ENCODE data around the gene DYNLL1.

DYNLL1 gene

DNA sequence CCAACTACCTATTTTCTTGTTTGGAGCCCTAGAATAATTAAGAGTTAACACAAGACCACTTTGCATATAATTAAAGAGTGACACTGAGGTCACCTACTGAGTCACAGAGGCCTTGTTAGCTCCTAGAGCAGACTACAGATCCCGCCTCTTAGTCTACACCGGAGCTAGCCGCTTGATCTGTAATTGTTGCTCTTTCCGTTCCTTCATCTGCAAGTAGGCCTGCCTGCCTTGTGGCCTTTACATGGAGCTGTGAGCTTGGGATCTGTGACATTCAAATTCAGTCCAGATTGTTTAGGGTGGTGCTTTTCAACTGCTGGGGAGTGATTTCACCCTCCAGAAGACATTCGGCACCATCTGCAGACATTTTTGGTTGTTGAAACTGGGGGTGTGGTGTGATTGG lies 5.6 kb upstream of the DYNLL1 start:
- Histone ChIP-seq H3K36me3 (ENCODE audit: insufficient read depth, low read length) (peaks cover 5% of the 10 kb centered on the region; the same call in 1 of the 2 replicates), H3K9ac (ENCODE audit: low read depth, low read length) (no peak overlapping the region), H3K4me3 (ENCODE audit: low read depth in 1 of 2, low read length in 2 of 2) (no peak overlapping the region), H3K4me1 (ENCODE audit: insufficient read depth, low read length) (peaks cover 10% of the 10 kb centered on the region), H4K20me1 (ENCODE audit: insufficient read depth, low read length) (no peaks in the 10 kb centered on the region), H3K9me3 (ENCODE audit: insufficient read depth, low read length, severe bottlenecking) (no peaks in the 10 kb centered on the region), H3K27ac (ENCODE audit: low read length) (no peak overlapping the region), H2AFZ (ENCODE audit: low read depth, low read length) (no peak overlapping the region), H3K79me2 (ENCODE audit: insufficient read depth, low read length) (peaks cover 6% of the 10 kb centered on the region), H3K4me2 (ENCODE audit: insufficient read depth, low read length) (no peak overlapping the region), H3K27me3 (ENCODE audit: insufficient read depth, low read length, poor library complexity) (no peaks in the 10 kb centered on the region)
- ATAC-seq (ENCODE audit: insufficient read depth, low read depth) (no peak), DNase-seq (no peak)
- TF ChIP-seq EZH2 (IDR thresholded peaks at IDR 0.05; ENCODE audit: borderline replicate concordance, low read depth, low read length, severe bottlenecking), result no peak
- TF ChIP-seq, protein P1, sequence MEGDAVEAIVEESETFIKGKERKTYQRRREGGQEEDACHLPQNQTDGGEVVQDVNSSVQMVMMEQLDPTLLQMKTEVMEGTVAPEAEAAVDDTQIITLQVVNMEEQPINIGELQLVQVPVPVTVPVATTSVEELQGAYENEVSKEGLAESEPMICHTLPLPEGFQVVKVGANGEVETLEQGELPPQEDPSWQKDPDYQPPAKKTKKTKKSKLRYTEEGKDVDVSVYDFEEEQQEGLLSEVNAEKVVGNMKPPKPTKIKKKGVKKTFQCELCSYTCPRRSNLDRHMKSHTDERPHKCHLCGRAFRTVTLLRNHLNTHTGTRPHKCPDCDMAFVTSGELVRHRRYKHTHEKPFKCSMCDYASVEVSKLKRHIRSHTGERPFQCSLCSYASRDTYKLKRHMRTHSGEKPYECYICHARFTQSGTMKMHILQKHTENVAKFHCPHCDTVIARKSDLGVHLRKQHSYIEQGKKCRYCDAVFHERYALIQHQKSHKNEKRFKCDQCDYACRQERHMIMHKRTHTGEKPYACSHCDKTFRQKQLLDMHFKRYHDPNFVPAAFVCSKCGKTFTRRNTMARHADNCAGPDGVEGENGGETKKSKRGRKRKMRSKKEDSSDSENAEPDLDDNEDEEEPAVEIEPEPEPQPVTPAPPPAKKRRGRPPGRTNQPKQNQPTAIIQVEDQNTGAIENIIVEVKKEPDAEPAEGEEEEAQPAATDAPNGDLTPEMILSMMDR (IDR thresholded peaks at IDR 0.05; ENCODE audit: borderline replicate concordance, extremely low read depth, low read length, poor library complexity, severe bottlenecking), result no peak

GRCh38 chr12:120490833-120491512 lies 4.9 kb upstream of the DYNLL1 start:
- H3K27me3 ChIP-seq (ENCODE audit: insufficient read depth, low read length, poor library complexity), result no peaks in the 10 kb centered on the region
- H3K27ac ChIP-seq (ENCODE audit: low read length), result no peak overlapping the region
- H3K79me2 ChIP-seq (ENCODE audit: insufficient read depth, low read length), result peaks cover 10% of the 10 kb centered on the region
- H3K36me3 ChIP-seq (ENCODE audit: insufficient read depth, low read length), result peaks cover 5% of the 10 kb centered on the region
- TF ChIP-seq EZH2 (IDR thresholded peaks at IDR 0.05; ENCODE audit: borderline replicate concordance, low read depth, low read length, severe bottlenecking), result no peak
- TF ChIP-seq, protein P1 (IDR thresholded peaks at IDR 0.05; ENCODE audit: borderline replicate concordance, extremely low read depth, low read length, poor library complexity, severe bottlenecking), result no peak
- ATAC-seq (ENCODE audit: insufficient read depth, low read depth) (no peak), DNase-seq (no peak)
- H2AFZ ChIP-seq (ENCODE audit: low read depth, low read length), result no peak overlapping the region
- no peaks in the 10 kb centered on the region for H3K9me3 ChIP-seq (ENCODE audit: insufficient read depth, low read length, severe bottlenecking)
- no peaks in the 10 kb centered on the region for H4K20me1 ChIP-seq (ENCODE audit: insufficient read depth, low read length)
- no peak overlapping the region for H3K4me3 ChIP-seq (ENCODE audit: low read depth in 1 of 2, low read length in 2 of 2)
- H3K9ac ChIP-seq (ENCODE audit: low read depth, low read length), result no peak overlapping the region
- H3K4me2 ChIP-seq (ENCODE audit: insufficient read depth, low read length), result no peak overlapping the region
- peaks cover 12% of the 10 kb centered on the region for H3K4me1 ChIP-seq (ENCODE audit: insufficient read depth, low read length)

- Histone ChIP-seq H4K20me1 (ENCODE audit: insufficient read depth, low read length) (peaks cover 25% of the 10 kb centered on the region), H3K4me1 (ENCODE audit: insufficient read depth, low read length) (peaks cover 25% of the 10 kb centered on the region), H3K27ac (ENCODE audit: low read length) (peak overlapping the region; percentile 60), H2AFZ (ENCODE audit: low read depth, low read length) (peak overlapping the region; percentile 65), H3K4me2 (ENCODE audit: insufficient read depth, low read length) (peak overlapping the region; percentile 89), H3K79me2 (ENCODE audit: insufficient read depth, low read length) (peaks cover 37% of the 10 kb centered on the region), H3K9me3 (ENCODE audit: insufficient read depth, low read length, severe bottlenecking) (no peaks in the 10 kb centered on the region), H3K9ac (ENCODE audit: low read depth, low read length) (peak overlapping the region; percentile 46), H3K4me3 (ENCODE audit: low read depth in 1 of 2, low read length in 2 of 2) (peak overlapping the region; percentile 89 to 90; a peak in 3 of 4 replicates), H3K27me3 (ENCODE audit: insufficient read depth, low read length, poor library complexity) (no peaks in the 10 kb centered on the region), H3K36me3 (ENCODE audit: insufficient read depth, low read length) (peaks cover 26% of the 10 kb centered on the region)
- DNase-seq, result no peak
- no peak for TF ChIP-seq EZH2 (IDR thresholded peaks at IDR 0.05; ENCODE audit: borderline replicate concordance, low read depth, low read length, severe bottlenecking)
- TF ChIP-seq, protein P1 (IDR thresholded peaks at IDR 0.05; ENCODE audit: borderline replicate concordance, extremely low read depth, low read length, poor library complexity, severe bottlenecking), result no peak
- peak; percentile 2 for ATAC-seq (ENCODE audit: insufficient read depth, low read depth)
These were observed 655 bp upstream of the DYNLL1 start for GRCh38 chr12:120495186-120495730.
